GM23248 (cell line): Measurements from ENCODE around the gene RAB33B.

Experiments used
- EZH2 ChIP-seq: fragments of 200-600 bp; sonication (generic); IDR thresholded peaks from 2 replicates; pipeline ENCODE4 v1.6.1; 2018; ENCODE audit warnings: antibody characterized with exemption, mild to moderate bottlenecking; ENCODE audit not compliant: insufficient read depth, poor library complexity, severe bottlenecking
- EZH2phosphoT487 ChIP-seq: fragments of 200-600 bp; sonication (generic); IDR thresholded peaks from 2 replicates; pipeline ENCODE4 v1.6.1; 2018; ENCODE audit warnings: antibody characterized with exemption, moderate library complexity, mild to moderate bottlenecking, low read depth; ENCODE audit not compliant: insufficient read depth

DNA sequence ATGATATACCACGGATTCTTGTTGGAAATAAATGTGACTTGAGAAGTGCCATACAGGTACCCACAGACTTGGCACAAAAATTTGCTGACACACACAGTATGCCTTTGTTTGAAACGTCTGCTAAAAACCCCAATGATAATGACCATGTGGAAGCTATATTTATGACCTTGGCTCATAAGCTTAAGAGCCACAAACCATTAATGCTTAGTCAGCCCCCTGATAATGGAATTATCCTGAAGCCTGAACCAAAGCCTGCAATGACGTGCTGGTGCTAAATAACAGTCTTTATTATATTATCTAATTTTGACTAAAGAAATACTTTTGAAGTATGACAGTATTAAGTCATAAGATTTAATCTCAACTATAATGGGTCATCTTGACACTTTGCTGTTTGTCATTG lies 18.9 kb downstream of the RAB33B start:
- TF ChIP-seq EZH2: no peak
- no peak for TF ChIP-seq EZH2phosphoT487
